ENCODE measurements around the gene DPM1. TPM values are rescaled to one million over a fixed set of nuclear protein-coding genes. Genes with fewer than 3 reads are reported as not detected.

DPM1 gene
- total RNA-seq, 2 donors from 2014 or later = 43.6 to 75.3 TPM

GRCh38 chr20:50930139-50930975 is 28.0 kb downstream of the DPM1 start:
- Histone ChIP-seq H3K27me3 (replicated peaks; ENCODE audit: insufficient read depth) (no peaks in the 10 kb centered on the region), H3K9me3 (no peaks in the 10 kb centered on the region), H3K36me3 (peaks cover 10% of the 10 kb centered on the region), H3K4me1 (ENCODE audit: control insufficient read depth in 1 of 2, low read depth in 2 of 2) (peaks cover 33 to 40% of the 10 kb centered on the region in 2 donors), H3K27ac (peak overlapping the region; percentile 70 to 92), H3K4me3 (peak overlapping the region; percentile 89)
- DNase-seq (ENCODE audit: low spot score) (no peak), ATAC-seq (ENCODE audit: insufficient number of reproducible peaks, low FRiP score, low read depth) (no peak)
- no peak for TF ChIP-seq CTCF (IDR thresholded peaks at IDR 0.05)

GRCh38 chr20:50929299-50930138 is 28.8 kb downstream of the DPM1 start:
- Histone ChIP-seq H3K9me3 (no peaks in the 10 kb centered on the region), H3K4me3 (peak overlapping the region; percentile 89), H3K27me3 (replicated peaks; ENCODE audit: insufficient read depth) (no peaks in the 10 kb centered on the region), H3K4me1 (ENCODE audit: control insufficient read depth in 1 of 2, low read depth in 2 of 2) (peaks cover 33 to 48% of the 10 kb centered on the region in 2 donors), H3K36me3 (peaks cover 5% of the 10 kb centered on the region), H3K27ac (peak overlapping the region; percentile 49 to 70)
- peak; percentile 82 for DNase-seq (ENCODE audit: low spot score)
- peak; percentile 62 for ATAC-seq (ENCODE audit: insufficient number of reproducible peaks, low FRiP score, low read depth)
- peak; percentile 72 for TF ChIP-seq CTCF (IDR thresholded peaks at IDR 0.05)

GRCh38 chr20:50928469-50928868 is 29.9 kb downstream of the DPM1 start:
- Histone ChIP-seq H3K27me3 (replicated peaks; ENCODE audit: insufficient read depth) (no peaks in the 10 kb centered on the region), H3K9me3 (no peaks in the 10 kb centered on the region), H3K4me3 (peak overlapping the region; percentile 89), H3K36me3 (no peaks in the 10 kb centered on the region), H3K27ac (peak overlapping the region in 1 of 2 donors; percentile 40), H3K4me1 (ENCODE audit: control insufficient read depth in 1 of 2, low read depth in 2 of 2) (peaks cover 33 to 57% of the 10 kb centered on the region in 2 donors)
- no peak for TF ChIP-seq CTCF (IDR thresholded peaks at IDR 0.05)
- ATAC-seq (ENCODE audit: insufficient number of reproducible peaks, low FRiP score, low read depth) (no peak), DNase-seq (ENCODE audit: low spot score) (no peak)

- TF ChIP-seq CTCF (IDR thresholded peaks at IDR 0.05) = no peak
- Histone ChIP-seq H3K27ac (no peak overlapping the region), H3K36me3 (no peaks in the 10 kb centered on the region), H3K27me3 (replicated peaks; ENCODE audit: insufficient read depth) (no peaks in the 10 kb centered on the region), H3K4me1 (ENCODE audit: control insufficient read depth in 1 of 2, low read depth in 2 of 2) (peaks cover 36 to 71% of the 10 kb centered on the region in 2 donors), H3K4me3 (no peak overlapping the region), H3K9me3 (no peaks in the 10 kb centered on the region)
- ATAC-seq (ENCODE audit: insufficient number of reproducible peaks, low FRiP score, low read depth) (no peak), DNase-seq (ENCODE audit: low spot score) (no peak)
Observed at GRCh38 chr20:50926530-50926929, 31.8 kb downstream of the DPM1 start.
